IPS-15b (cell line): ENCODE data around the gene OCA2.

ENCODE experiments used
- H3K27me3 ChIP-seq: one replicate; pipeline ENCODE4 v1.6.1; 2013; ENCODE audit warnings: low read length; ENCODE audit not compliant: control insufficient read depth, insufficient read depth
- H3K36me3 ChIP-seq: one replicate; pipeline ENCODE4 v1.6.1; 2013; ENCODE audit warnings: low read length; ENCODE audit not compliant: control insufficient read depth, insufficient read depth
- H3K4me1 ChIP-seq: one replicate; pipeline ENCODE4 v1.6.1; 2013; ENCODE audit warnings: mild to moderate bottlenecking, low read length; ENCODE audit not compliant: control insufficient read depth, insufficient read depth
- H3K4me3 ChIP-seq: one replicate; pipeline ENCODE4 v1.5.1; 2013; ENCODE audit warnings: low read depth, low read length
- H3K9ac ChIP-seq: one replicate; pipeline ENCODE4 v1.6.1; 2013; ENCODE audit warnings: low read depth, mild to moderate bottlenecking, low read length
- H3K9me3 ChIP-seq: one replicate; pipeline ENCODE4 v1.6.1; 2013; ENCODE audit warnings: mild to moderate bottlenecking, low read length; ENCODE audit not compliant: control insufficient read depth, insufficient read depth

OCA2 gene

GRCh38 chr15:27894645-27895044 lies 204.5 kb downstream of the OCA2 start:
- H3K4me1 ChIP-seq = no peaks in the 10 kb centered on the region
- no peak overlapping the region for H3K9ac ChIP-seq
- peaks cover 2% of the 10 kb centered on the region for H3K9me3 ChIP-seq
- H3K27me3 ChIP-seq = no peaks in the 10 kb centered on the region
- H3K36me3 ChIP-seq = no peaks in the 10 kb centered on the region
- no peak overlapping the region for H3K4me3 ChIP-seq

DNA sequence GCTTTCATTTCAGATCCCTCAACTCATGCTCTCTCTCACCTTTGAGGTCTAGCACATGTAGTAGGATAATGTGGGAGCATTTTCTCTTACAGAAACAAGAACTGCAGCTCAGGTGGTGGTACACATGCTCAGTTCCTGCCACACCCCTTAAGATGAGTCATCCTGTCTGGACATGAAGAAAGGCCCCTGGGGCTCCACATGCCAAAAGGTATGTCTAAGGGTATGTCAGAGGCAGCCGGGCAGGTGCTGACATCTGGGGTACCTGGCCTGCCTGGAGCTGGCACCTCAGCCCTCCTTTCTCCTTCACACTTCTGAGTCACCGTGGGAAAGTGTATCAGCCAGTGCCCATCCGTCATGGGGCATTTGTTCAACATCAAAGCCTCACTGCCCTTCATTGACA lies 209.9 kb downstream of the OCA2 start:
- Histone ChIP-seq H3K9me3 (no peaks in the 10 kb centered on the region), H3K4me3 (no peak overlapping the region), H3K27me3 (no peaks in the 10 kb centered on the region), H3K9ac (no peak overlapping the region), H3K36me3 (no peaks in the 10 kb centered on the region), H3K4me1 (no peaks in the 10 kb centered on the region)

GRCh38 chr15:27885201-27885600 lies 213.9 kb downstream of the OCA2 start:
- no peak overlapping the region for H3K4me3 ChIP-seq
- H3K4me1 ChIP-seq = no peaks in the 10 kb centered on the region
- H3K27me3 ChIP-seq = no peaks in the 10 kb centered on the region
- H3K36me3 ChIP-seq = no peaks in the 10 kb centered on the region
- no peak overlapping the region for H3K9ac ChIP-seq
- H3K9me3 ChIP-seq = no peaks in the 10 kb centered on the region

DNA sequence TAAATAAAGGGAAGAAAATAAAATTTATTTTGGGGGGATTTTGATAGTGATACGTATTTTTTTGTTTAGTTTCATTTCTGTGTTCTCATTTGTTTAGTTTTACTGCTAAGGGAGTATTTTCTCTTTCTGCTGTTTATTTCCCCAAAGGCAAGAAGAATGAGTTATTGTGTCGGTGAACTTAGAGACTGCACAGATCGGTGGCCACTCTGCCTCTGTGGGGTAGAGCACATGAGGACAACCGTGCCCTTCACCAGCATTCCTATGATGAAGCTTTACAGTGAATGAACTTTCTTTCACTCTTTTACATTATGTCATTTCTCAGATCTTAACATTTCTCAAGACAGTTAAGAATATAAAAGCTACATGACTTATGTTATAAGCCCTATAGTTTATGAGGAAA lies 214.4 kb downstream of the OCA2 start:
- H3K36me3 ChIP-seq = no peaks in the 10 kb centered on the region
- H3K4me1 ChIP-seq = no peaks in the 10 kb centered on the region
- no peak overlapping the region for H3K4me3 ChIP-seq
- H3K9me3 ChIP-seq = no peaks in the 10 kb centered on the region
- no peak overlapping the region for H3K9ac ChIP-seq
- H3K27me3 ChIP-seq = no peaks in the 10 kb centered on the region

GRCh38 chr15:27878841-27879240 lies 220.3 kb downstream of the OCA2 start:
- Histone ChIP-seq H3K36me3 (no peaks in the 10 kb centered on the region), H3K27me3 (no peaks in the 10 kb centered on the region), H3K9ac (no peak overlapping the region), H3K4me3 (no peak overlapping the region), H3K9me3 (no peaks in the 10 kb centered on the region), H3K4me1 (no peaks in the 10 kb centered on the region)

DNA sequence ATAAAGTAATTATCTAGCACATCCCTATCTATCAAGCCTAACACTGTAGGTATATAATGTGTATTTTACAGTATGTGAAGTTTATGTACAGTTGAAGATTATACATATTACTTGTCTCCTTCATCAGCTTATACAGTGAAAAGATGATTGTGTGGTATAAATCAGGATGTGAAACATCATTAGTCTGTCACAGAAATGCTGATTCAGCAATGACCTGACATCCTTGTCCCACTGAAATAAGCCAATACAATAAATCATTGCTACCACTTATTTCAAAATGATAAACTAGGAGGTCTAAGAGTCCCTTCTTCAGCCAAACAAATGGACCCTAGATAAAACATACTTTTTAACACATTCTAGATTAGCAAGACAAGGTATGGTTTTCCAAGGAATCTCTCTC lies 225.3 kb downstream of the OCA2 start:
- H3K9me3 ChIP-seq = no peaks in the 10 kb centered on the region
- no peak overlapping the region for H3K9ac ChIP-seq
- no peaks in the 10 kb centered on the region for H3K27me3 ChIP-seq
- no peaks in the 10 kb centered on the region for H3K4me1 ChIP-seq
- no peaks in the 10 kb centered on the region for H3K36me3 ChIP-seq
- no peak overlapping the region for H3K4me3 ChIP-seq

GRCh38 chr15:27873039-27873438 lies 226.1 kb downstream of the OCA2 start:
- Histone ChIP-seq H3K9me3 (no peaks in the 10 kb centered on the region), H3K36me3 (no peaks in the 10 kb centered on the region), H3K4me3 (no peak overlapping the region), H3K9ac (no peak overlapping the region), H3K27me3 (no peaks in the 10 kb centered on the region), H3K4me1 (no peaks in the 10 kb centered on the region)

DNA sequence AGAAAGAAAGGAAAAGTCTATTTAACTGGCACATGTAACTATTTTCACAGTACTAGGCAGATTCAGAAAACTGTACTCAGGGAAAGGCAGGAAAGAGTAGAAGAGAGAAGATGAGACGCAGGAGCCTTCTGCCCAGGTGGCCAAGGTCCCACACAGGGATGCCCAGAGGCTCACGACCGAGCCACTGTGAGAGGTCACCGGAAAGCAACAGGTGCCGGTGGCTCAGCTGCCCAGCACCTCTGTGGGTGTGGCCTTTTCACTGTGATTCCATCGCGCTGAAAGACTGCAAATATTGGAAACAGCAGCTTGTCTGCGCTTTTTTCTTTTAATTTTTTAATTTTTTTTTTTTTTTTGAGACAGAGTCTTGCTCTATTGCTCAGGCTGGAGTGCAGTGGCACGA lies 226.8 kb downstream of the OCA2 start:
- no peaks in the 10 kb centered on the region for H3K9me3 ChIP-seq
- no peaks in the 10 kb centered on the region for H3K27me3 ChIP-seq
- no peak overlapping the region for H3K4me3 ChIP-seq
- no peaks in the 10 kb centered on the region for H3K36me3 ChIP-seq
- no peak overlapping the region for H3K9ac ChIP-seq
- no peaks in the 10 kb centered on the region for H3K4me1 ChIP-seq

GRCh38 chr15:27871902-27872260 lies 227.2 kb downstream of the OCA2 start:
- no peak overlapping the region for H3K4me3 ChIP-seq
- H3K9me3 ChIP-seq = no peaks in the 10 kb centered on the region
- no peaks in the 10 kb centered on the region for H3K4me1 ChIP-seq
- no peaks in the 10 kb centered on the region for H3K36me3 ChIP-seq
- no peaks in the 10 kb centered on the region for H3K27me3 ChIP-seq
- H3K9ac ChIP-seq = no peak overlapping the region

- no peaks in the 10 kb centered on the region for H3K27me3 ChIP-seq
- no peak overlapping the region for H3K9ac ChIP-seq
- no peak overlapping the region for H3K4me3 ChIP-seq
- H3K36me3 ChIP-seq = no peaks in the 10 kb centered on the region
- no peaks in the 10 kb centered on the region for H3K4me1 ChIP-seq
- H3K9me3 ChIP-seq = no peaks in the 10 kb centered on the region
Observed at GRCh38 chr15:27871078-27871901, 227.8 kb downstream of the OCA2 start.

GRCh38 chr15:27870320-27870719 lies 228.8 kb downstream of the OCA2 start:
- no peaks in the 10 kb centered on the region for H3K4me1 ChIP-seq
- no peaks in the 10 kb centered on the region for H3K9me3 ChIP-seq
- H3K36me3 ChIP-seq = no peaks in the 10 kb centered on the region
- H3K9ac ChIP-seq = no peak overlapping the region
- H3K27me3 ChIP-seq = no peaks in the 10 kb centered on the region
- no peak overlapping the region for H3K4me3 ChIP-seq

DNA sequence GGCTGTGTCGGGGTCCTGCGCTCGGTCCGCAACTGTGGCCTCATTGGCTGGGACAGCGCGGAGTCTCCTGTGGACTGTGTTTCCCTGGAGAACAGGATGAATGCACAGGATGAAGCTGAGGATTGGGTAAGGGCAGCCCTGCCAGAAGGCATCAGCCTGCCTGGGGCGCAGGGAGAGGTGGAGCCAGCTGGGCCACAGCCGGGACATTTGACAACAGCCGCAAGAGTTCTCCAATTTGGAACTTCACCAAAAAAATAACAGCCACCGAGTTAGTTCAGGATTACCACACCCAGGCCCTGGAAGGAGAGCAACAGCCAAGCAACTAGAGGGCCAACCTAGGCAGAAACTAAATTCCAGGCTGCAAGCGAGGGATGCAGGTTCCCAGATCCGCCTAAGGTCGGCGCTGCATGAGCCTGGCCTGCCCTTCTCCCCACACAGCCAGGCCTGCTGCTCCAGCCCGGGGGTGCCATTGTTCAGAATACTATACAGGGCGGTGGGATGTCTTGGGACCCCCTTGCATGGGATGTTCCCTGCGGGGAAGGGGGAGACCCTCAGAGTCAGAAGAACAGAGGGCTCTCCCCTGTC lies 229.3 kb downstream of the OCA2 start:
- Histone ChIP-seq H3K9ac (no peak overlapping the region), H3K27me3 (no peaks in the 10 kb centered on the region), H3K36me3 (no peaks in the 10 kb centered on the region), H3K4me1 (no peaks in the 10 kb centered on the region), H3K4me3 (no peak overlapping the region), H3K9me3 (no peaks in the 10 kb centered on the region)
